Ishikawa (cell line): ENCODE data around the gene TSPAN11.

Experiments used
- CEBPB ChIP-seq: IDR thresholded peaks from 2 replicates; pipeline ENCODE4 v1.6.1; 2012
- CREB1 ChIP-seq: IDR thresholded peaks from 2 replicates; pipeline ENCODE4 v1.6.1; 2012; ENCODE audit warnings: low read depth
- EP300 ChIP-seq: IDR thresholded peaks from 2 replicates; pipeline ENCODE4 v1.6.1; 2012; ENCODE audit warnings: borderline replicate concordance
- MAX ChIP-seq: IDR thresholded peaks from 2 replicates; pipeline ENCODE4 v1.6.1; 2012
- RAD21 ChIP-seq: IDR thresholded peaks from 2 replicates; pipeline ENCODE4 v1.6.1; 2012; ENCODE audit warnings: low read depth
- REST ChIP-seq: IDR thresholded peaks from 2 replicates; pipeline ENCODE4 v1.6.1; 2012; ENCODE audit warnings: low read depth, mild to moderate bottlenecking
- TEAD4 ChIP-seq: IDR thresholded peaks from 2 replicates; pipeline ENCODE4 v1.6.1; 2012
- USF1 ChIP-seq: IDR thresholded peaks from 2 replicates; pipeline ENCODE4 v1.6.1; 2012
- YY1 ChIP-seq: IDR thresholded peaks from 2 replicates; pipeline ENCODE4 v1.6.1; 2012; ENCODE audit warnings: low read depth

- TF ChIP-seq CEBPB, result no peak
- TF ChIP-seq REST, result no peak
- TF ChIP-seq EP300, result no peak
- no peak for TF ChIP-seq RAD21
- TF ChIP-seq MAX, result no peak
- TF ChIP-seq CREB1, result no peak
- TF ChIP-seq YY1, result no peak
- no peak for TF ChIP-seq USF1
- no peak for TF ChIP-seq TEAD4
These were observed 93.4 kb downstream of the TSPAN11 start for GRCh38 chr12:31019976-31020375.
